Measurements from ENCODE around the gene SSU72.

- TF ChIP-seq CTCF (IDR thresholded peaks at IDR 0.05) (no peak), POLR2A (IDR thresholded peaks at IDR 0.05) (no peak)
Observed at GRCh38 chr1:1563688-1564087, 11.0 kb downstream of the SSU72 start.
